Retina (tissue), 1 donor: ENCODE measurements around the gene BRICD5.
"Not testable (repeated sequence)": the region's sequence is repeated elsewhere in the genome, so short reads cannot be mapped to it uniquely, and the experiment has no call there.

Experiments
- DNase-seq: peaks from one replicate; pipeline ENCODE4 v3.0.0-alpha.2; 2016

The BRICD5 gene

GRCh38 chr16:2210386-2211365 lies at the start of gene BRICD5:
TSS of gene BRICD5 (minus strand) at chr16:2210863. CDS start at chr16:2210833, 30 bp downstream.
- DNase-seq, result no peak

- no peak for DNase-seq
Observed at GRCh38 chr16:2260250-2260649, 49.6 kb upstream of the BRICD5 start.

- not testable (repeated sequence) for DNase-seq
Observed at GRCh38 chr16:2258530-2258929, 47.9 kb upstream of the BRICD5 start.

- no peak for DNase-seq
Observed at GRCh38 chr16:2257726-2258125, 47.1 kb upstream of the BRICD5 start.

- DNase-seq, result no peak
Observed at GRCh38 chr16:2256531-2257140, 46.0 kb upstream of the BRICD5 start.

- DNase-seq, result no peak
Observed at GRCh38 chr16:2253293-2253692, 42.6 kb upstream of the BRICD5 start.

GRCh38 chr16:2252806-2253148 lies 42.1 kb upstream of the BRICD5 start:
- DNase-seq, result no peak

- peak; percentile 94 for DNase-seq
Observed at GRCh38 chr16:2251296-2252111, 40.8 kb upstream of the BRICD5 start, which contains the start of gene ECI1. TSS of gene ECI1 (minus strand) at chr16:2251587. CDS start at chr16:2251566, 21 bp downstream.

- peak; percentile 51 for DNase-seq
Observed at GRCh38 chr16:2250652-2251295, 40.1 kb upstream of the BRICD5 start.

GRCh38 chr16:2246301-2246885 lies 35.7 kb upstream of the BRICD5 start:
- no peak for DNase-seq

GRCh38 chr16:2244926-2245795 lies 34.5 kb upstream of the BRICD5 start:
- DNase-seq, result no peak

- DNase-seq, result no peak
Observed at GRCh38 chr16:2244301-2244700, 33.6 kb upstream of the BRICD5 start.

- DNase-seq, result no peak
Observed at GRCh38 chr16:2243781-2244180, 33.1 kb upstream of the BRICD5 start.

- DNase-seq, result no peak
Observed at GRCh38 chr16:2243031-2243528, 32.4 kb upstream of the BRICD5 start.

- DNase-seq, result no peak
Observed at GRCh38 chr16:2242598-2242997, 31.9 kb upstream of the BRICD5 start.

GRCh38 chr16:2240331-2240730 lies 29.7 kb upstream of the BRICD5 start:
- DNase-seq, result not testable (repeated sequence)

- DNase-seq, result no peak
Observed at GRCh38 chr16:2238838-2239675, 28.4 kb upstream of the BRICD5 start.

- no peak for DNase-seq
Observed at GRCh38 chr16:2238150-2238837, 27.6 kb upstream of the BRICD5 start.

GRCh38 chr16:2237493-2238149 lies 27.0 kb upstream of the BRICD5 start:
- peak; percentile 56 for DNase-seq
